Gastroesophageal sphincter (tissue), 4 donors: ENCODE measurements around the gene CCDC3. TPM values are rescaled to one million over a fixed set of nuclear protein-coding genes. Genes with fewer than 3 reads are reported as not detected.

Experiments used
- ATAC-seq: fragments of 150-250 bp; one replicate; pipeline ENCODE4 v1.9.1; 2016; ENCODE audit warnings: mild to moderate bottlenecking, moderate library complexity
- H3K27ac ChIP-seq, 4 donors: fragments of 200-600 bp; sonication (generic) in 3 of 4; 1 replicate in 3 of 4; 2 replicates in 1 of 4; pipeline ENCODE4 v1.5.1; 2016 to 2019
- H3K27me3 ChIP-seq: fragments of 200-600 bp; sonication (generic); one replicate; pipeline ENCODE4 v1.5.1; 2019
- H3K36me3 ChIP-seq, 2 donors: fragments of 200-600 bp; sonication (generic); one replicate each; pipeline ENCODE4 v1.5.1; 2019; ENCODE audit warnings: control low read depth in 1 of 2
- H3K4me1 ChIP-seq, 3 donors: fragments of 200-600 bp; sonication (generic); 1 replicate in 2 of 3; 2 replicates in 1 of 3; pipeline ENCODE4 v1.5.1; 2016 to 2019; ENCODE audit warnings: control low read depth in 2 of 3
- H3K4me3 ChIP-seq, 2 donors: fragments of 200-600 bp; sonication (generic); one replicate each; pipeline ENCODE4 v1.5.1; 2019; ENCODE audit warnings: mild to moderate bottlenecking in 1 of 2, moderate library complexity in 1 of 2
- H3K9me3 ChIP-seq, 3 donors: fragments of 200-600 bp; sonication (generic); one replicate each; pipeline ENCODE4 v1.5.1; 2017 to 2019; ENCODE audit warnings: control low read depth in 2 of 3
- CTCF ChIP-seq, 4 experiments: fragments of 200-600 bp in 2 of 4; fragments of 450-650 bp in 2 of 4; sonication (generic) in 1 of 4; IDR thresholded peaks; one replicate each; pipeline ENCODE4 v1.5.1; 2017 to 2019; ENCODE audit warnings: antibody characterized with exemption in 4 of 4, mild to moderate bottlenecking in 2 of 4, moderate library complexity in 2 of 4
- EP300 ChIP-seq: sonication (generic); formaldehyde crosslinking; IDR thresholded peaks from one replicate; pipeline ENCODE4 v1.6.1; 2017; ENCODE audit warnings: antibody characterized with exemption, mild to moderate bottlenecking
- POLR2A ChIP-seq, 2 donors: fragments of 450-650 bp; IDR thresholded peaks; one replicate each; pipeline ENCODE4 v1.6.1; 2017; ENCODE audit warnings: antibody characterized with exemption in 2 of 2, mild to moderate bottlenecking in 2 of 2, moderate library complexity in 1 of 2
- POLR2AphosphoS5 ChIP-seq: sonication (generic); formaldehyde crosslinking; IDR thresholded peaks from one replicate; pipeline ENCODE4 v1.6.1; 2017; ENCODE audit warnings: antibody characterized with exemption
- WGBS, 2 donors: methylation state at CpG; one replicate each; pipeline ENCODE4 v1.1.5; 2018; ENCODE audit warnings: low coverage in 1 of 2; 5-methylcytosine and 5-hydroxymethylcytosine counted together
- total RNA-seq, 4 donors: library from RNA; depleted of rRNA; stranded (reverse); fragments of >200 nt; gene quantifications; one replicate each; pipeline ENCODE4 v1.1.0, GENCODE V29; 2016

Gene CCDC3
- total RNA-seq, 4 donors from 2014 or later: 12.2 to 66.1 (median 16.0) TPM

DNA sequence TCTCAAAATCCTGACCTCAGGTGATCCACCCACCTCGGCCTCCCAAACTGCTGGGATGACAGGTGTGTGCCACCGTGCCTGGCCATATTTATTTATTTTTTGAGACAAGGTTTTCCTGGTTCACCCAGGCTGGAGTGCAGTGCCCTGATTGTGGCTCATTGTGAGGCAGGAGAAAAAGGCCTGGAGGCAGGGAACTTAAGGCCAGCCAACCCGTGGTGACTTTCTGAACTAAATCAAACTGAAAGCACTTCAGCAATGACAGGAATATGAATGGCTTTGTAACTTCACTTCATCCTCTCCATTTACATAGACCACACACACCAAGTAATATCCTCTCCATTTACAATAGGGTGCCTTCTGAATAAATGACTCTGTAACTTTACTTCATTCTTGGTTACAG lies 124.4 kb downstream of the CCDC3 start:
- TF ChIP-seq POLR2AphosphoS5 (no peak), CTCF (IDR thresholded peaks at IDR 0.05) (no peak), POLR2A (IDR thresholded peaks at IDR 0.05) (no peak), EP300 (no peak)
- WGBS, 2 donors: no CpG with 5 or more reads among the region's 3 CpGs
- Histone ChIP-seq H3K27ac (no peak overlapping the region), H3K27me3 (no peaks in the 10 kb centered on the region), H3K4me3 (no peak overlapping the region), H3K36me3 (no peaks in the 10 kb centered on the region), H3K9me3 (no peaks in the 10 kb centered on the region), H3K4me1 (peaks cover 0 to 48% (median 0%) of the 10 kb centered on the region in 3 donors)
- ATAC-seq: no peak

DNA sequence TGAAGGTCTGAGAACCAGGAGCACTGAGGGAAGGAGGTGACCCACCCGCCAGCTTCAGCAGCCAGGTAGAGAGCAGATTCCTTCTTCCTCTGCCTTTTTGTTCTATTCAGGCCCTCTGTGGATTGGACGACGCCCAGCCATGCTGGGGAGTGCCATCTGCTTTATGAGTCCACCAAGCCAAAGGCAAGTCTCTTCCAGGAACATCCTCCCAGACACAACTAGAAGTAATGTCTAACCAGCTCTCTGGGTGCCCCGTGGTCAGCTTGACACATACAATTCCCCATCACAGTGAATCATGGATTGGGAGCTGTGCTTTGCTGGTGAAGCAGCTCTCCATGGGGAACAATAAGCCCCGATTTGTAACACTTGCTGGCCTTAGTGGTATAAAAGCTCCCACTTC lies 125.2 kb downstream of the CCDC3 start:
- ATAC-seq: no peak
- Histone ChIP-seq H3K4me1 (peaks cover 0 to 47% (median 0%) of the 10 kb centered on the region in 3 donors), H3K27me3 (no peaks in the 10 kb centered on the region), H3K9me3 (no peaks in the 10 kb centered on the region), H3K36me3 (no peaks in the 10 kb centered on the region), H3K4me3 (no peak overlapping the region), H3K27ac (no peak overlapping the region)
- WGBS, 2 donors: 86 to 90% methylated on average over 1 to 2 of the region's 5 CpGs
- TF ChIP-seq POLR2A (IDR thresholded peaks at IDR 0.05) (no peak), EP300 (no peak), CTCF (IDR thresholded peaks at IDR 0.05) (no peak), POLR2AphosphoS5 (no peak)

GRCh38 chr10:12875100-12875499 lies 126.4 kb downstream of the CCDC3 start:
- Histone ChIP-seq H3K4me3 (no peak overlapping the region), H3K27me3 (no peaks in the 10 kb centered on the region), H3K27ac (peak overlapping the region in 1 of 4 donors; percentile 14), H3K9me3 (no peaks in the 10 kb centered on the region), H3K4me1 (peaks cover 0 to 35% (median 0%) of the 10 kb centered on the region in 3 donors), H3K36me3 (no peaks in the 10 kb centered on the region)
- ATAC-seq: no peak
- TF ChIP-seq EP300 (no peak), CTCF (IDR thresholded peaks at IDR 0.05) (no peak), POLR2A (IDR thresholded peaks at IDR 0.05) (no peak), POLR2AphosphoS5 (peak; percentile 45)
- 28 to 55% methylated on average over 4 of the region's 5 CpGs for WGBS, 2 donors

GRCh38 chr10:12874501-12874900 lies 127.0 kb downstream of the CCDC3 start:
- Histone ChIP-seq H3K4me1 (peaks cover 0 to 31% (median 0%) of the 10 kb centered on the region in 3 donors), H3K36me3 (no peaks in the 10 kb centered on the region), H3K27ac (no peak overlapping the region), H3K9me3 (no peaks in the 10 kb centered on the region), H3K4me3 (no peak overlapping the region), H3K27me3 (no peaks in the 10 kb centered on the region)
- no peak for ATAC-seq
- no peak for TF ChIP-seq POLR2AphosphoS5
- TF ChIP-seq CTCF (IDR thresholded peaks at IDR 0.05): no peak
- TF ChIP-seq POLR2A (IDR thresholded peaks at IDR 0.05): no peak
- TF ChIP-seq EP300: no peak
- 94% methylated on average over 5 of the region's 6 CpGs; no CpG with 5 or more reads in 1 of the 2 donors for WGBS, 2 donors

DNA sequence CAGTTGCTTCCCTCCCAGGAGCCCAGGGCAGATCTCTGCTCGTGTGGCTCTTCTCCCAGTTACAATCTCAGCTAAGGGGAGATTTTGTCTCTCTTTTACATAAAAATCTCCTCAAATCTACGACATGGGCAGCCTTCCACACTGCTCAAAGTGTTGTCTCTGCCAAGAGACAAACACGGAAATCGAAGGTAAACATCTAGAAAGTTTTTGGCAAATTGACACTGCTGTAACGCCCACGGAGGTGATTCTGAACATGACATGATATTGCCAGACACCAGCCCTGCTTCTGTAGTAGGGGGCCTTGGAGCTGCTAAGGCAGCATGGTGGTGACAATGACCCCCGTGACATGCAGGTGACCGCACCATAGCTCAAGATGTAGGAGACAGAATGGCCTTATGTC lies 128.3 kb downstream of the CCDC3 start:
- Histone ChIP-seq H3K4me3 (no peak overlapping the region), H3K27ac (no peak overlapping the region), H3K36me3 (no peaks in the 10 kb centered on the region), H3K4me1 (peaks cover 0 to 31% (median 0%) of the 10 kb centered on the region in 3 donors), H3K27me3 (no peaks in the 10 kb centered on the region), H3K9me3 (no peaks in the 10 kb centered on the region)
- whole genome bisulfite sequencing, 2 donors: 32 to 52% methylated on average over 3 to 7 of the region's 8 CpGs
- TF ChIP-seq POLR2AphosphoS5: no peak
- no peak for ATAC-seq
